Measurements from ENCODE around the gene VASH1.
A peak's percentile ranks its signal among the peaks of the same experiment; 100 is the strongest.

Gene VASH1

GRCh38 chr14:76784266-76784874 is 23.1 kb downstream of the VASH1 start:
- no peak for DNase-seq (ENCODE audit: low read depth in 4 of 4, low spot score in 1 of 4)

DNA sequence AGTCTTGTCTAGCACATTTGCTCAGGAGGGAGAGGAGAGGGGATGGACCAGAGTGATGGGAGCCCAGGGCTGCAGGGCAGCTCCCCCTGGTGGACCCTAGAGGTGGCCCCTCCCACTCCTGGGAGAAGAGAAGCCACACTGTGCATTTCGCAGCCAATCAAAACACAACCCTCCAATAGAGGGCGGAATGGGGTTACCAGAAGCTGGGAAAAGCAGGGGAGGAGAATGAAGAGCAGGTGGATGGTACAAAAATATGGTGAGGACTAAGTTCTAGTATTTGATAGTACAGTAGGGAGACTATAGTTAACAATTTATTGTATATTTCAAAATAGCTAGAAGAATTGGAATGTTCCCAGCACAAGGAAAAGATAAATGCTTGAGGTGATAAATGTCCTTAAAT is 23.6 kb downstream of the VASH1 start:
- peak in 1 of 4 experiments; percentile 27 for DNase-seq (ENCODE audit: low read depth in 4 of 4, low spot score in 1 of 4)

GRCh38 chr14:76786601-76787000 is 25.3 kb downstream of the VASH1 start:
- DNase-seq (ENCODE audit: low read depth in 4 of 4, low spot score in 1 of 4), result no peak

DNA sequence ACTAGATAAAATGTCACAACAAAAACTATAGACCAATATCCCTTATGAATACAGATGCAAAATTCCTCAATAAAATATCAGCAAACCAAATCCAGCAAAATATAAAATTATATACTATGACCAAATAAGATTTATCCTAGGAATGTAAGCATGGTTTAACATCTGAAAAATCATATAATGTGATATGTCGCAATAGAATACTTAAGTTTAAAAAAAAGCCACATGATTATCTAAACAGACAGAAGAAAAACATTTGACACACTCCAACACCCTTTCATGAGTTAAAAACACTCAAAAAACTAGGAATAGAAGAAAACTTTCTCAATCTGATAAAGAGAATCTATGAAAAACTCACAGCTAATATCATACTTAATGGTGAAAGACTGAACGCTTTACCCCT is 31.2 kb downstream of the VASH1 start:
- DNase-seq (ENCODE audit: low read depth in 4 of 4, low spot score in 1 of 4), result no peak

DNA sequence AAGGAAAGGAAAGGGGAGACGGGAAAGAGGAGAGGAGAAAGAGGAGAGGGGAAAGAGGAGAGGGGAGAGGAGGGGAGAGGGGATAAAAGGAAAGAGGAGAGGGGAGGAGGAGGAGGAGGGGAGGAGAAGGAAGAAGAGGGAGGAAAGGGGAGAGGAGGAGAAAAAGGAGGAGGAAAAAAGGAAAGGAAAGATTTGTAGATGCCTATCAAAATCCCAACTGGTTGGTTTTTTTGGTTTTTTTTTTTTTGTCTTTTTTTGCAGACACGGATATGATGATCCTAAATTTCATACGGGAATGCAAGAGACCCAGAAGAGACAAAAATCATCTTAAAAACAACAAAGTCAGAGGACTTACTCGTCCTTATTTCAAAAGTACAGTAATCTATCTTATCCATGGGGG is 32.1 kb downstream of the VASH1 start:
- no peak for DNase-seq (ENCODE audit: low read depth in 4 of 4, low spot score in 1 of 4)

GRCh38 chr14:76793956-76794355 is 32.7 kb downstream of the VASH1 start:
- DNase-seq (ENCODE audit: low read depth in 4 of 4, low spot score in 1 of 4), result no peak

DNA sequence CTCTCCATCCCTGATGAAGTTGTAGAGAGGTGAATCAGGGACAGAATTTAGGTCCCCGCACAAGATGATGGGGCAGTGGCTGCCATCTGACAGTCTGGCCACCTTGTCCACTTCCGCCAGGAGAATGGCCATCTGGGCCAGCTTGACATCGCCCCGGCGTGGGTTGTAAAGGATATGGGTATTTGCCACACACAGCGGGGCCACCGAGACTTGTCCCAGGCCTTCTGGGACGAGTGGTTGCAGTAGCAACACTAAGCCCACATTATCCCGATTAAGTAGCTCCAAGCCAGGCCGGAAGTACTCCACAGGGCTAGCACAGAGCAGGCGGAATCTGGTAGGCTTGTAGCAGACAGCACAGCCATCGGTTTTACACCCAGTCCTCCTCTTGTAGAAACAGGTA is 45.2 kb downstream of the VASH1 start:
- DNase-seq (ENCODE audit: low read depth in 4 of 4, low spot score in 1 of 4), result no peak

GRCh38 chr14:76808011-76808410 is 46.7 kb downstream of the VASH1 start:
- DNase-seq (ENCODE audit: low read depth in 4 of 4, low spot score in 1 of 4), result no peak

DNA sequence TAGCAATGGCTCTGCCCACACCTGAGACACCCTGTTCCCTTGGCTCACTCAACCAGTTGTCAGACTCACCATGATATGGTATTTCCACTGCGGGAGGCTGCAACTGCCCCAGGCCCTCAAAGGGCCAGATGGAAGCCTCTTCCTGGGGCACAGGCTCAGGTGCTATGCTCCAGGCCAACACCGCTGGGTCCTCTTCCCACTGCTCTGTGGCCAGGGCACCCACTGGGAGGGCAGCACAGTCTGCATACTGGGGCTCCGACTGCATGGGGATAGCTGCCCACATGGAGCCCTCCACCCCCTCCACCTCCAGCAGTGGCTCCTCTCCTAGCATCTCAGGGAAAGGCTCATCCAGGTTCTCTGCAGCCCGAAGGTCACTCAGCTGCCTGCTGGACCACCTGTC is 47.7 kb downstream of the VASH1 start:
- no peak for DNase-seq (ENCODE audit: low read depth in 4 of 4, low spot score in 1 of 4)

GRCh38 chr14:76810525-76810924 is 49.3 kb downstream of the VASH1 start:
- DNase-seq (ENCODE audit: low read depth in 4 of 4, low spot score in 1 of 4), result no peak

DNA sequence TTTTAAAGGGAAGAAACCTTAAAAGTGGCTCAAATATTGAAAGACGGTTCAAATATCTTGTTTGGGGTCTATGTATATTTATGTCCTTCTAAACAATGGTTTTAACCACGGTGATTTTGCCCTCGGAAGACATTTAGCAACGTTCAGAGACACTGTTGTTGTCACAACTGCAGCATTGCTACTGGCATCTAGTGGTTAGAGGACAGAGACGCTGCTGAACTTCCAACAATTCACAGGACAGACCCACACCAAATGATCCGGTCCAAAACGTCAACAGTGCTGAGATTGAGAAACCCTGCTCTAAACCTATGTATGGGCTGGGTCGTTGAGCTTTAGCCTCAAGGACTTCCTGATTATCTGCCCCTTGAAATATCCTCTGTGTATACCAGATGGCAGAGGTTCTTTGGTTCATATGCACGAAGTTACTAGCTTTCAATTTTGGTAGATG is 49.7 kb downstream of the VASH1 start:
- DNase-seq (ENCODE audit: low read depth in 4 of 4, low spot score in 1 of 4), result no peak

DNA sequence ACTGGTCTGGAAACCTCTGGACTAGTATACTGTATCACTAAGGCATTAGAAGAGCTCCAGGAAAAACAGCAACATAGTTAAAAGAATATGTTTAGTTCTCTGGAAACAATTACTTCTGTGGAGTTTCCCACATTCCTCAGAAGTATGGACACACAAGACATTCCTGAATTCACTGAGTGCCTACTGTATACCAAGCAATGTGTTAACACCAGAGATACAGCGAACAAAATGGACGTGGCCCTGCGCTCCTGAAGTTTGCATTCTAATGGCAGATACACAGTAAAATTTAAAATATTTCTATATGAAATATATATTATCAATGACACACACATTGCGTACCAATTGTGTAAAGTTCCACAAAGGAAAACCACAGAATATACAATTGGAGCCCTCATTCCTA is 50.3 kb downstream of the VASH1 start:
- DNase-seq (ENCODE audit: low read depth in 4 of 4, low spot score in 1 of 4), result no peak

GRCh38 chr14:76812093-76812421 is 50.8 kb downstream of the VASH1 start:
- DNase-seq (ENCODE audit: low read depth in 4 of 4, low spot score in 1 of 4), result peak in 1 of 4 experiments; percentile 2

- DNase-seq (ENCODE audit: low read depth in 4 of 4, low spot score in 1 of 4), result peak; percentile 88 to 96 (median 94)
Observed at GRCh38 chr14:76812422-76813383, 51.4 kb downstream of the VASH1 start, which contains the start of gene ANGEL1. ANGEL1 (minus strand) TSS chr14:76812882; CDS start chr14:76812827, 55 bp downstream.

DNA sequence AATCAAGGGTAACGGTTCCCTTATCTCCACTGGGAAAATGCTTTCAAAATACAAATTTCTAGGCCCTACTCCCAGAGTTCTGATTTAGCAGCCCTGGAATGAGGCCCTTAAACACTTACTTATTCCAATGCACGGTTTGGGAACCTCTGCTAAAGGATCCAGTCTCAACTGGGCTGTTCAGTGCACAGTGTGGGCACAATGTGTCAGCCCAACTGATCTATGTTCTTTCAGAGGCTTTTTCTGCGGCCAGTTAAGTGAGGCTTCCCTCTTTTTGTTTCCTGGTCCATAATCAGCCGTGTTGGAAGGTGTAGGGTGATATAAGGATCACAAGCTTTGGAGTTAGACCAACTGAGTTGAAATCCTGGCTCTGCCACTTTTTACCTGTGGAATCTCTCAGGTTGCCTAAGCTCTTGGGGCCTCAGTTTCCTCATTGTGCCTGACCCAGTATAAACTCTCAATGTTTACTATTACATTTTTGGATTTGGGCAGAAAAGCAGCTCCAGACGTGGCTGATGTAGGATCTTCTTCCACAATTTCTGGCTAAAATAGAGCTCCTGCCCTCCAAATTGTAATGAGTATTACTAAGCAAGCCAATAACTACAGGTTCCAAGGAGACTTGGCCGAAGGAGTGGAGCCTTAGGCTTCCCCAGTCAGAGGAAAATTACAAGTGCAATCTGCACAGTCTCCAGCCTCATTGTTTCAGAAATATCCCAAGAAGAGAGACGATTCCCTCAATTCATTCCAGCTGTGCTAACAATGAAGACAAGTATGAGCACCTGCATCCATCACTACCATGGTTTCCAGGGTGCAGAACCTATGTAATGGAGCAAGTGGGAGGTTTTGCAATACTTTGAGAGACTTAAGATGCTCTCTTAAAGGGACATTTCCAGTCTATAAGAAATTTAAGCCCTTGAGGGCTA is 53.7 kb downstream of the VASH1 start:
- no peak for DNase-seq (ENCODE audit: low read depth in 4 of 4, low spot score in 1 of 4)

DNA sequence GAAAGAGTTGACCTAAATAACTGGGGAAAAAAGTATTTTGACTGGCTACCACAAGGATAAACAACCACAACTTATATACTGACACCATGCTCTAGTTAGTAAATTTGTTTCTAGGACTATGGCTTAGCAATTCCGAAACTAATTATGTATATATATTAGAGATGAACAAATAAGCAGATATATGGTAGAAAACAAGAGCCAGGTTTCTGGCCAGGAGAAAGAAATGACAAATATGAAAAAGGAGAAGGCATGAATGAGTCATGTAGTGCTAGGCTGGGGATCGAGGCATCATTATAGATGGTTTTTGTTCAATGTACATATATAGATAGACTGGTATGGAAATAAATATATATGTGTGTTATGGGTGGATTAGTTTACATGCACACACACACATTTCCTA is 59.4 kb downstream of the VASH1 start:
- DNase-seq (ENCODE audit: low read depth in 4 of 4, low spot score in 1 of 4), result no peak

DNA sequence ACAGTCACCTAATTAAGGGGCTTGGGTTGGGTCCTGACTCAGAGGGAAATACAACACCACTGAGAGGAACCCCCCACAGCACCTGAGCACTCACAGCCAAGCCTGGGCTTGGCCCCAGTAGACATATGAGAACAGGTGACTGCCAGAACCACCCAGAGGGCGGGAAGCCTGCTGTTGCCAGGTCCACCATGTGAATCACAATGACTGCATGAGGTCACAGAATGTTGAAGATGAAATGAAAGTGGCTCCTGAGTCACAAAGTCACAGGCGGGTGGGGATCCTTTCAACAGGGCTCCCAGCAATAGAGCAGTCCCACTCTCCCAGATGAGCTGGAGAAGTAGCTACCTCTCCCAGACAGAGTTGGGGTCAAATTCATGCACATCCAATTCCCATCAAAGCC is 64.9 kb downstream of the VASH1 start, which contains the start of gene LRRC74A:
TSS of gene LRRC74A (plus strand) at position 287 of the 400 bp plus-strand sequence. CDS start 290 bp downstream, outside the sequence.
- DNase-seq (ENCODE audit: low read depth in 4 of 4, low spot score in 1 of 4), result no peak

DNA sequence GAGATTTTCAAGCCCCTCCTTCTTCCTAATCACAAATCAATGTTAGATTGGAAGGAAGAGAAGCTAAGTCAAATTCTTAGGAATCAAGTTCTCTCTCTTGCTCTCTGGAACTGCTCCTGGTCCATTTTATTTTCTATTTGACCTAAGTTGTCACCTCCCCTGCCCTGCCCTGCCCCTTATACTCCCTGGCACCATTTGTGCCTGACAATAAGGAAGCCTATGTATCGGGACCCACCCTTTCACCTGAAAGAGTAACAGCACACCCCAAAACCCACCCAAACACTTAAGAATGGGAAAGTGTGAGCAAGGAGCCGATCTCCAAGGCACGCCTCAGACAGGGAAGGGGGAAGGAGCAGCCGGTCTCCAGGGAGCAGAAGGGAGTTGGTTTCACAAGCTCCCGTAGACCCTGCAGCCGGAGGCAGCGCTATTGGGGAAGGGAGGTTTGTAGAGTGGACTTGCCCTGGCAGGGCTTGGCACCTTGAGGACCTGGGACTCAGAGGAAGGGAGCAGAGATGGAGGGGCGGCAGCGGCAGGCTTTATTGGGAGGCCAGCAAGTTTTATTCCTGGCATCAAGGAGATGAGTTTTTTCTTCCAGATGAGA is 66.5 kb downstream of the VASH1 start:
- no peak for DNase-seq (ENCODE audit: low read depth in 4 of 4, low spot score in 1 of 4)

GRCh38 chr14:76828339-76829012 is 67.2 kb downstream of the VASH1 start:
- no peak for DNase-seq (ENCODE audit: low read depth in 4 of 4, low spot score in 1 of 4)

DNA sequence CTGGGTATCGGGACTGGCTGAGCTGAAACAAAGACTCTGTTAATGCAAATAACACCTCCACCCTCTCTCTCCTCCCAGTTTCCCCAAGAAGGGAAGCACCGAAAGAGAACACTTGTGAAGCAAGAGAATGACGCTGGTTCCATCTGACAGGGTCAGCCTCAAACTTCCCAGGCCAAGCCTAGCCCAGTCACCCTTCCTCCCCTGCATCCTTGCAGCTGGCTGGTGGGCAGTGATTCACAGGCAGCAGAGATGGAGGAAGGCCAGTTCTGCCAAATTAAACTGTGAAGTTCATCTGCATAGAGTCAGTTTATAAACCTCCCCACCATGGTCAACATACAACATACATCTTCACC is 67.7 kb downstream of the VASH1 start:
- DNase-seq (ENCODE audit: low read depth in 4 of 4, low spot score in 1 of 4), result no peak

All from stimulated activated CD4-positive, alpha-beta T cell treated with anti-CD3 and anti-CD28 coated beads, Interleukin-1b, Interleukin-23, amount 100 ng/mL, for 24 hours (primary cell).